SH-SY5Y (cell line): ENCODE measurements around the gene SYTL1.

Experiments used
- GATA2 ChIP-seq: IDR thresholded peaks from 2 replicates; pipeline ENCODE4 v1.6.1; 2011; ENCODE audit warnings: mild to moderate bottlenecking, low read depth, low read length
- GATA3 ChIP-seq: IDR thresholded peaks from 2 replicates; pipeline ENCODE4 v1.6.1; 2011; ENCODE audit warnings: low read depth, mild to moderate bottlenecking, low read length, moderate library complexity

GRCh38 chr1:27342391-27342777 is 562 bp downstream of the SYTL1 start:
- no peak for TF ChIP-seq GATA3
- TF ChIP-seq GATA2, result no peak
